Neural crest cell (in vitro differentiated cells): ENCODE results near the gene STX16. TPM values are rescaled to one million over a fixed set of nuclear protein-coding genes. Genes with fewer than 3 reads are reported as not detected.
"Not testable (repeated sequence)": the region's sequence is repeated elsewhere in the genome, so short reads cannot be mapped to it uniquely, and the experiment has no call there.

Experiments
- DNase-seq: peaks from one replicate; pipeline ENCODE4 v3.0.0; 2021; ENCODE audit warnings: low read depth, mixed read lengths, low spot score
- H3K27ac Mint-ChIP-seq: one replicate; pipeline ENCODE4 v1.8.0; 2021; ENCODE audit warnings: mild to moderate bottlenecking, mixed read lengths; ENCODE audit not compliant: unreplicated experiment
- H3K27me3 Mint-ChIP-seq: 2 replicates; pipeline ENCODE4 v1.8.0; 2021; ENCODE audit warnings: low read depth, mild to moderate bottlenecking, mixed read lengths
- H3K36me3 Mint-ChIP-seq: 2 replicates; pipeline ENCODE4 v1.8.0; 2021; ENCODE audit warnings: low read depth, mild to moderate bottlenecking, mixed read lengths
- H3K4me1 Mint-ChIP-seq: 2 replicates; pipeline ENCODE4 v1.8.0; 2021; ENCODE audit warnings: mixed read lengths
- H3K4me3 Mint-ChIP-seq: one replicate; pipeline ENCODE4 v1.8.0; 2021; ENCODE audit warnings: mild to moderate bottlenecking, mixed read lengths
- H3K9me3 Mint-ChIP-seq: 2 replicates; pipeline ENCODE4 v1.8.0; 2021; ENCODE audit warnings: mixed read lengths
- total RNA-seq: library from RNA; stranded (reverse); gene quantifications from 2 replicates; pipeline ENCODE4 v1.2.1, GENCODE V29; 2021
- TF ChIP-seq, protein P1 (sequence below): fragments of 200-600 bp; sonication (generic); conservative IDR thresholded peaks from 2 replicates; pipeline ENCODE4 v1.5.0; 2021; ENCODE audit warnings: antibody characterized with exemption, mild to moderate bottlenecking

STX16 gene
- total RNA-seq, 1 donor from 2014 or later: 58.7 TPM

DNA sequence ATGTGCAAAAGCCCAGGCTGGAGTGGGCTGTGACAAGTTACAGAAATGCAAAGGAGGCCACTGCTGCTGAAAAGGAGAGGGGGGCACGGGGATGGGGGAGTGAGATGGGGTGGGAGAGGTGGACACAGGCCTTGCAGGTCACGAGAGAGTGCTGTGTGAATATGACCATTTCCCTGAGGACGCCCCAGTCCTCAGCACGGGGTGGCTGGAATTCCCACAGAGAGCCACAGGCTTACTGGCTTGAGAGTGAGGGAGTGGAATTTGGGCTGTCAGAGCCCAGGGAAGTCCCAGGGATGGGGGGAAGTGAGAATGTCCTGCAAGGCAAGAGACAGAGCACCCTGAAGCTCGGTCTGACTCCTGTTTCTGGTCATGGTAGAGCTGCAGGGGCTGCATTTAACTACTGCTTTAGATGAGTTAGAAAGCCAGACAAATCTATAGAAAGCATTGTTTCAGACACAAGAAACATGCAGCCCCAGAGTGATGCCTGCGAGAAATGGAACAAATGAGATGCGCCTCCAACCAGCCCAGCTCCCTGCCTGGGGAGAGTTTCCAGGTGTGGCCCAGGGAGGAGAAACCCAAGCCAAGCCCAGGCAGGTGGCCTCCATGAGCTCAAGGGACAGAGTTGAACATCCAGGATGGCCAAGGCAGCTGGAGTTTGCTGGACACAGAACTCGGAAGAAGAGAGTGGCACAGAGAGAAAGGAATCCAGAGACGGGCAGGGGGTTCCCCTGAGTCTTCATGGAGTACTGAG lies 72.0 kb downstream of the STX16 start:
- H3K36me3 Mint-ChIP-seq: peaks cover 10% of the 10 kb centered on the region
- H3K4me1 Mint-ChIP-seq: peaks cover 27% of the 10 kb centered on the region
- peaks cover 10% of the 10 kb centered on the region for H3K9me3 Mint-ChIP-seq
- DNase-seq: no peak
- TF ChIP-seq, protein P1, sequence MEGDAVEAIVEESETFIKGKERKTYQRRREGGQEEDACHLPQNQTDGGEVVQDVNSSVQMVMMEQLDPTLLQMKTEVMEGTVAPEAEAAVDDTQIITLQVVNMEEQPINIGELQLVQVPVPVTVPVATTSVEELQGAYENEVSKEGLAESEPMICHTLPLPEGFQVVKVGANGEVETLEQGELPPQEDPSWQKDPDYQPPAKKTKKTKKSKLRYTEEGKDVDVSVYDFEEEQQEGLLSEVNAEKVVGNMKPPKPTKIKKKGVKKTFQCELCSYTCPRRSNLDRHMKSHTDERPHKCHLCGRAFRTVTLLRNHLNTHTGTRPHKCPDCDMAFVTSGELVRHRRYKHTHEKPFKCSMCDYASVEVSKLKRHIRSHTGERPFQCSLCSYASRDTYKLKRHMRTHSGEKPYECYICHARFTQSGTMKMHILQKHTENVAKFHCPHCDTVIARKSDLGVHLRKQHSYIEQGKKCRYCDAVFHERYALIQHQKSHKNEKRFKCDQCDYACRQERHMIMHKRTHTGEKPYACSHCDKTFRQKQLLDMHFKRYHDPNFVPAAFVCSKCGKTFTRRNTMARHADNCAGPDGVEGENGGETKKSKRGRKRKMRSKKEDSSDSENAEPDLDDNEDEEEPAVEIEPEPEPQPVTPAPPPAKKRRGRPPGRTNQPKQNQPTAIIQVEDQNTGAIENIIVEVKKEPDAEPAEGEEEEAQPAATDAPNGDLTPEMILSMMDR: no peak
- no peak overlapping the region for H3K27ac Mint-ChIP-seq
- no peak overlapping the region for H3K4me3 Mint-ChIP-seq
- H3K27me3 Mint-ChIP-seq: peaks cover 46% of the 10 kb centered on the region

DNA sequence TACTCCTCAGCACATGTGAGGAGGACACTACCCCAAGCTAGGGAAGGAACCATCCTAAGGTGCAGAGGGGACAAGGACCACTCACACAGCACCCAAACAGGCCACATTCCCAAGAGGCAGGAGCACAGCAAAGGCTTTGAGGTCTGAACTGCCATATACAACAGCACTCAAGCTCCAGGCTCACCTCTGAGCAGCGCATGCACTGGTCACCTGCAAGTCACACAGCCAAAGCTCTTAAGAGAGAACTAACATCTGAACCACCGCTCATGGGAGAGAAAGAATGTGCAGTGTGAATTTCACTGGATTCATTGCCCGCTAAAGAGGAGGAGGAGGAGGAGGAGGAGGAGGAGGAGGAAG lies 72.5 kb downstream of the STX16 start:
- H3K4me1 Mint-ChIP-seq: peaks cover 24% of the 10 kb centered on the region
- H3K9me3 Mint-ChIP-seq: peaks cover 10% of the 10 kb centered on the region
- TF ChIP-seq, protein P1: no peak
- no peak overlapping the region for H3K4me3 Mint-ChIP-seq
- H3K27me3 Mint-ChIP-seq: peaks cover 42% of the 10 kb centered on the region
- DNase-seq: no peak
- no peak overlapping the region for H3K27ac Mint-ChIP-seq
- peaks cover 10% of the 10 kb centered on the region for H3K36me3 Mint-ChIP-seq

DNA sequence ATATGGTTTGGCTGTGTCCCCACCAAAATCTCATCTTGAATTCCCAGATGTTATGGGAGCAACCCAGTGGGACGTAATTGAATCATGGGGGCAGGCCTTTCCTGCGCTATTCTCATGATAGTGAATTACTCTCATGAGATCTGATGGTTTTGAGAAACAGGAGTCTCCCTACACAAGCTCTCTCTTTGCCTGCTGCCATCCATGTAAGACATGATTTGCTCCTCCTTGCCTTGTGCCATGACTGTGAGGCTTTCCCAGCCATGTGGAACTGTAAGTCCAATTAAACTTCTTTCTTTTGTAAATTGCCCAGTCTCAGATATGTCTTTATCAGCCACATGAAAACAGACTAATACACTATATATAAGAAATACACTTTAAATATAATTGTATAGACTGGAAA lies 75.1 kb downstream of the STX16 start:
- peaks cover 10% of the 10 kb centered on the region for H3K36me3 Mint-ChIP-seq
- H3K27ac Mint-ChIP-seq, H3K4me3 Mint-ChIP-seq, DNase-seq: not testable (repeated sequence)
- H3K9me3 Mint-ChIP-seq: peaks cover 13% of the 10 kb centered on the region
- H3K4me1 Mint-ChIP-seq: peaks cover 17% of the 10 kb centered on the region
- peaks cover 30% of the 10 kb centered on the region for H3K27me3 Mint-ChIP-seq

Other genes with a start within 250 kb of the STX16 start
- not detected in 2 replicates for gene APCDD1L, start 135.9 kb upstream of the STX16 start, total RNA-seq
- 32.0 and 34.0 TPM in 2 replicates for gene NPEPL1, start 41.5 kb downstream of the STX16 start, total RNA-seq
- gene GNAS-AS1, start 199.6 kb downstream of the STX16 start, total RNA-seq: 3.8 and 6.3 TPM in 2 replicates
- 1,339 and 1,425 TPM in 2 replicates for gene GNAS, start 201.4 kb downstream of the STX16 start, total RNA-seq